ENCODE data around the gene ARHGAP35. TPM values are rescaled to one million over a fixed set of nuclear protein-coding genes. Genes with fewer than 3 reads are reported as not detected.
"Not testable (repeated sequence)": the region's sequence is repeated elsewhere in the genome, so short reads cannot be mapped to it uniquely, and the experiment has no call there.

The ARHGAP35 gene
- total and polyA plus RNA-seq, 2 donors (not counting 3 experiments of a cell fraction or from before 2014, with no cell fraction given), result 25.7 to 51.3 TPM

GRCh38 chr19:46852830-46853229, 8.0 kb upstream of the ARHGAP35 start:
- Histone ChIP-seq H3K4me2 (ENCODE audit: insufficient read depth, low read length) (no peak overlapping the region), H3K4me3 (replicated peaks in 1 of 3; ENCODE audit: insufficient read depth in 1 of 3, low read depth in 1 of 3, low read length in 3 of 3) (no peak overlapping the region), H3K36me3 (ENCODE audit: control insufficient read depth in 2 of 2, extremely low read depth in 1 of 2, insufficient read depth in 2 of 2, low read length in 2 of 2) (peaks cover 0 to under 1% of the 10 kb centered on the region in 2 experiments), H3K27ac (ENCODE audit: insufficient read depth, low read depth, low read length) (no peak overlapping the region), H3K9me3 (replicated peaks; ENCODE audit: control insufficient read depth, insufficient read depth, low read length) (no peaks in the 10 kb centered on the region), H3K27me3 (ENCODE audit: control insufficient read depth in 2 of 2, insufficient read depth in 2 of 2, low read length in 2 of 2) (no peaks in the 10 kb centered on the region), H3K9me1 (replicated peaks; ENCODE audit: control insufficient read depth, extremely low read depth, insufficient read depth, low read length) (no peaks in the 10 kb centered on the region), H4K20me1 (replicated peaks; ENCODE audit: control insufficient read depth, extremely low read depth, insufficient read depth, low read length) (no peaks in the 10 kb centered on the region), H2AFZ (ENCODE audit: low read depth, low read length) (no peak overlapping the region), H3K9ac (replicated peaks; ENCODE audit: extremely low read depth, insufficient read depth, low read length) (no peak overlapping the region), H3K4me1 (ENCODE audit: control insufficient read depth, extremely low read depth, insufficient read depth, low read length) (peaks cover 18% of the 10 kb centered on the region), H3K79me2 (ENCODE audit: control insufficient read depth, insufficient read depth, low read length) (peaks cover 11% of the 10 kb centered on the region)
- intact Hi-C loops (cut with micrococcal nuclease) (no loop called here), dilution Hi-C loops (cut with MboI; ENCODE audit: extremely low pct_ligation_motif_present, low sequenced_read_pairs) (no loop called here)
- POLR2A ChIA-PET, result no interaction called here
- TF ChIP-seq JUN (IDR thresholded peaks at IDR 0.05; ENCODE audit: borderline replicate concordance, insufficient read depth, insufficient read length, low read depth) (no peak), EZH2 (IDR thresholded peaks at IDR 0.05; ENCODE audit: borderline replicate concordance, low read depth, low read length, severe bottlenecking) (no peak), FOS (IDR thresholded peaks at IDR 0.05; ENCODE audit: borderline replicate concordance, insufficient read depth, low read length) (no peak), CTCF (IDR thresholded peaks at IDR 0.05; ENCODE audit: extremely low read depth in 1 of 2, insufficient read depth in 1 of 2, low read depth in 1 of 2, low read length in 2 of 2) (no peak), MYC (IDR thresholded peaks at IDR 0.05; ENCODE audit: low read depth, low read length) (no peak), POLR2A (IDR thresholded peaks at IDR 0.05; ENCODE audit: low read depth, low read length) (no peak), GATA2 (IDR thresholded peaks at IDR 0.05; ENCODE audit: insufficient read depth, insufficient read length, low read depth, low read length) (no peak), POLR2AphosphoS5 (IDR thresholded peaks at IDR 0.05; ENCODE audit: insufficient read depth, low read depth, low read length) (no peak), MAX (IDR thresholded peaks at IDR 0.05; ENCODE audit: insufficient read depth, insufficient read length) (no peak)
- FAIRE-seq (no peak), DNase-seq (ENCODE audit: low read depth, low spot score) (no peak)
- BruUV-seq (replicated peaks), result no TSS peak
- CTCF ChIA-PET, result interaction anchor here (2.5 kb wide), 1 partner anchor 138 kb away, joined by 18 read pairs; no protein-coding TSS in a partner anchor

- BruUV-seq (replicated peaks); H2AFZ ChIP-seq (ENCODE audit: low read depth, low read length); H3K9ac ChIP-seq (replicated peaks; ENCODE audit: extremely low read depth, insufficient read depth, low read length); H3K27ac ChIP-seq (ENCODE audit: insufficient read depth, low read depth, low read length); H3K9me1 ChIP-seq (replicated peaks; ENCODE audit: control insufficient read depth, extremely low read depth, insufficient read depth, low read length); H3K4me3 ChIP-seq (replicated peaks in 1 of 3; ENCODE audit: insufficient read depth in 1 of 3, low read depth in 1 of 3, low read length in 3 of 3); POLR2A ChIA-PET; H3K9me3 ChIP-seq (replicated peaks; ENCODE audit: control insufficient read depth, insufficient read depth, low read length); DNase-seq (ENCODE audit: low read depth, low spot score); H4K20me1 ChIP-seq (replicated peaks; ENCODE audit: control insufficient read depth, extremely low read depth, insufficient read depth, low read length); H3K4me2 ChIP-seq (ENCODE audit: insufficient read depth, low read length); H3K79me2 ChIP-seq (ENCODE audit: control insufficient read depth, insufficient read depth, low read length); dilution Hi-C loops (cut with MboI; ENCODE audit: extremely low pct_ligation_motif_present, low sequenced_read_pairs); FAIRE-seq; H3K36me3 ChIP-seq (ENCODE audit: control insufficient read depth in 2 of 2, extremely low read depth in 1 of 2, insufficient read depth in 2 of 2, low read length in 2 of 2); H3K27me3 ChIP-seq (ENCODE audit: control insufficient read depth in 2 of 2, insufficient read depth in 2 of 2, low read length in 2 of 2): not testable (repeated sequence)
- intact Hi-C loops (cut with micrococcal nuclease), result loop anchor here (5.0 kb wide), 1 partner anchor 388 kb away; no protein-coding TSS in a partner anchor
- peaks cover 13% of the 10 kb centered on the region for H3K4me1 ChIP-seq (ENCODE audit: control insufficient read depth, extremely low read depth, insufficient read depth, low read length)
- CTCF ChIA-PET, result interaction anchor here (0.5 to 3.0 kb wide), 4 partner anchors 122 to 603 kb away, joined by 3 to 33 read pairs (median 10); no protein-coding TSS in a partner anchor
Observed at GRCh38 chr19:46854698-46855097, 6.1 kb upstream of the ARHGAP35 start.
